HG02970 (cell line): ENCODE data around the gene REL.
"Not testable (repeated sequence)": the region's sequence is repeated elsewhere in the genome, so short reads cannot be mapped to it uniquely, and the experiment has no call there.

Experiments used
- ATAC-seq: cut with Tn5 transposase; IDR thresholded peaks from one replicate; pipeline ENCODE4 v1.9.1; 2021; ENCODE audit warnings: mild to moderate bottlenecking, moderate library complexity, moderate number of reproducible peaks; ENCODE audit not compliant: unreplicated experiment, low FRiP score

The REL gene

GRCh38 chr2:60867007-60867406, 14.4 kb upstream of the REL start:
- ATAC-seq, result no peak

GRCh38 chr2:60867848-60868247, 13.5 kb upstream of the REL start:
- no peak for ATAC-seq

GRCh38 chr2:60868589-60869273, 12.6 kb upstream of the REL start:
- ATAC-seq, result no peak

GRCh38 chr2:60872510-60872928, 8.9 kb upstream of the REL start:
- peak; percentile 48 for ATAC-seq

- ATAC-seq, result peak; percentile 65
These were observed 8.0 kb upstream of the REL start for GRCh38 chr2:60873381-60873780.

- ATAC-seq, result no peak
These were observed 5.9 kb upstream of the REL start for GRCh38 chr2:60875520-60875919.

DNA sequence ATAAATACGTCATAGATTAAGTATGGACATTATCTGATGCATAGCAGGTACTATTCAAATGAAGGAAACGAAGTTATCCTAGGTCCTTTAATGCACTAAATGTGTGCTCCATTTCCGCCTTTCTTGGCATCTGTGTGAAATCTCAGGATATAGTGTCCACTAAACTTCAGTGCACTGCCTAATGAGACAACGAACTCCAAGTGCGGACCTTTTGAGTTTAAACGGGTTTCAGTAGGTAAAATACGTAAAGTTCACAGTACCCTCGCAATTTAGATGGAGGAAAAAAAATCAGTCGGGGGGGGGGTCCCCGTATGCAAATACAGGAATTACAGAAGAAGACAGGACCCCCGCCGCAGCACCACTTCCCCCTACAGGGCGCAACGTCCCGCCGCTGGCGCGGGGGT, 729 bp upstream of the REL start:
- no peak for ATAC-seq

DNA sequence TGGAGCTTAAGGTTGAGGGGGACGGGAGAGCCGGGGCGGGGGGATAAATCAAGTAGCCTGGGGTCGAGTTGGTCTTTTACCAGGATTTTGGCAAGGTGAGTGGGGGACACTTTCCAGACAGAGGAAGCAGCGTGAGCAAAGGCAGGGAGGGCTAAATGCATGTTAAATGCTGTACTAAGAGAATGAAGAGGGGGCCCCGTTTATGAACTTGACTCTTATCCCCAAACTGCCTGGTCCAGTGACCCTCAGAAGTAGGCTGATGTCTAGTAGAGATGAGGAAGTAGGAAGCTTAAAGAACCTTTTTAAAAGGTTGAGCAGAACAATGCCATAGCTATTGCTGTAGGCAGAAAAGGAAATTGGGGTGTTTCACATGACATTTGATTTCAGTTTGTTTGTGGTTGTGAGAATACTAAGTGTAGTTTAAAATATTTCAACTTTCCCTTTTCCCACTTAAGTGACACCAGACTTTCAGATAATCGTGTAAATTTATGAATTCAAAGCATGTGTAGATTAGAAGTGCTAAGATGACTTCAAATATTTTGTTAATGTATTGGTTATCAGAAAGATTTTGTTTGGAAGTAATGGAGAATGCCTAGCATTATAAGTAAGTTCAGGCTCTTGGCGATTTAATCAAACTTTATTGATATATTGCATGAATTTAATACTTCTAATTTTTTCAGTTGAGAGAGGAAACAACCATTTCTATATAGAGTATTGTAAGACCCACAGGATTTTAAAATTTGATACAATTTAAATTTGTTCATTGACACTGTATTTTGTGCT, 1.8 kb downstream of the REL start:
- ATAC-seq, result no peak

DNA sequence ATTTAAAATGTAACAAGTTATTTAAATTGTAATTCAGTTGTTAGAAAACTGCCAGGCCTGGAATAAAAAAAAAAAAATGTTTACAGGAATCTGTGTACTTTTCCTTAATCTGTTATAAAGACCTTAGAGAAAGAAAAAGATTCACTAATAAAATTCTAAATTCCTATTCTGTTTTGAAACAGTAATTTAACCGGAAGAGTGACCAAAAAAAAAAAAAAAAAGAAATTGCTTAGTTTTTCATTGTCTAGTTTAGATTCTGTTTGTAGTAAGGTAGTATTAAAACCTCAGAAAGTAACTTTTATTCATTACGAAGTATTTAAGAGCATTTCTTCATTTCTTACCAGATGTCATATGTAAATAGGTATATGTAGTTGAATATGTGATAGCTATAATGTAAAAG, 2.5 kb downstream of the REL start:
- ATAC-seq, result no peak

DNA sequence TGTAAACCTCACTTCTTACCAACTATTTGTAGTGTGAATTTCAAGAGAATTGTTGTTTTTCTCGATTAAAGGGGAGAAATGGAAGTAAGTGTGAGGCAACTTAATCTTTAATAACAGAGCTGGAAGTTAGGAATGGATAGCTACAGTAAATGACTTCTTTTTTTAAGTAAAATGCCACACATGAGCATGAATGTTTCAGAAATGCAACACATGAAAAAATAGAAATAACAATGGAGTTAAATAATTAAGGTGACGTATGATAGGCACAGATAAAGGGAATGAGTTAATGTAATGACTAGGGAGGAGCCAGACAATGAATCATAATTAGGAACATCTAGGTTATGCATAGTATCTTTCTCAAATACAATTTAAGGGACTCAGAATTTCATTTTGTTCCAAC, 3.4 kb downstream of the REL start:
- no peak for ATAC-seq

DNA sequence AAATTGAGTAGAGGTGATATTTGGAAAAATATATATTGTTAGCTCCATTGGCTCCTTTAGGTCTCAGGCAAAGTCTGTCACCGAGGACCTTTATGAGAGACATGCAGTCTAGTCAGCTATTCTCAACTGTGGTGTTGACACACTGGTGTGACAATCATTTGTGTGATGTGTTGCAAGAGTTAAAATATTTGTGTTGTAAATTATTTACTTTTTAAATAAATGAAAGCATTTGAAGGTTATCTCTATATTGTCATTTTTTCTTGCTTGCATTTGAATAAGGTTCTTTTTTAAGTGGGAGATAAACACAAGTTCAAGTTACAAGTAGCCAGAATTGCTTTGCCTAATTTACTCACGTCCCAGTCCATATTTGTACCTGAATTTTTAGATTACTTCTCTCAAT, 4.3 kb downstream of the REL start:
- ATAC-seq, result no peak

DNA sequence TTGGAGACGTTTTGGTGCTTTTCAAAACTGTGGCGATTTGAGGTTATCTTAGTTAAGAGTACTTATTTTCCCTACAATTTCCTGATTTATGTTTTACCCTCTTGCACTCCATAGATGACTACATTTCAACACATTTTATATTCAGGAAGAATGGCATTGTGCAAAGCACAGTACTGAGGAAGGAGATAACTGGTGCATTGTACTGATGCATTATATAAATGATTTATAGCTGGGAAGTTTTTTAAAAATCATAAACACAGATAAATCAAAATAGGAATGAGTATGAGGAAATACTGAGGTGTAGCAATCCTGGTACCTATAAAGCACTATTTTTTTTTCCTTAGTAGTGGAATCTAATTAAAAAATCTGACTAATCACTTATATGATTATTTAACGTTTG, 5.6 kb downstream of the REL start:
- ATAC-seq, result no peak

- no peak for ATAC-seq
These were observed 7.5 kb downstream of the REL start for GRCh38 chr2:60888853-60889252.

- not testable (repeated sequence) for ATAC-seq
These were observed 8.4 kb downstream of the REL start for GRCh38 chr2:60889581-60890392.

- no peak for ATAC-seq
These were observed 9.0 kb downstream of the REL start for GRCh38 chr2:60890393-60890707.

DNA sequence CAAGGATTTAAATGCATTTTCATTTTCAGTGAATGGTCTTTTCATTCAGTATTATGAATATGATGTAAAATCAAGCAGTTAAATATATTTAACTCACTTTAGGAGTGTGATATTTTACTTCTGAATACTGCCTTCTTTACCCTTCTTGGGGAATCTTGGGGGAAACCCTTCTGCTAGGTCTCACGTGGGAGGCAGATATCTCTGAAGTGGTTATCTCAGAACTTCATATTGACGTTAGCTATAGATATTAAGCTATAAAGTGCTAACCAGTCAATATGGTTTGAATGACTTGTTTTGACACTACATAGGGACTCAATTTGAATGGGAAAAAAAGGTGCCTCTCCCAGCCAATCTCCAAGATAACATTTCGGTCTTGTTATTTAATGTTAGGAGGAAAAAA, 9.8 kb downstream of the REL start:
- ATAC-seq, result no peak

DNA sequence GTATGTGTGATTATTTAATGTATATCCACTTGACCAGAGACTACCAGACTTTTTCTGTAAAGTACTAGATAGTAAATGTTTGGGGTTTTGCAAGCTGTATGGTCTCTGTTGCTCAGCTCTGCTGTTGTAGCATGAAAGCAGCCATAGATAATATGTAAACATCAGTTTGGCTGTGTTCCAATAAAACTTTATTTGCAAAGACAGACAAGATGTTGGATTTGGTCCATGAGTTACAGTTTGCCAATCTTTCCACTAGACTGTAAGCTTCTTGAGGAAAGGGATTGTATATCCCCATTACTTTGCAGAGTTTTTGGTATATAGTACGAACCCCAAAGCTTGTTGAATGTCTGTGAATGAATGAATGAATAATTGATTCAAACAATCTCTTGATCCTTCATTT, 17.2 kb downstream of the REL start:
- ATAC-seq, result no peak

DNA sequence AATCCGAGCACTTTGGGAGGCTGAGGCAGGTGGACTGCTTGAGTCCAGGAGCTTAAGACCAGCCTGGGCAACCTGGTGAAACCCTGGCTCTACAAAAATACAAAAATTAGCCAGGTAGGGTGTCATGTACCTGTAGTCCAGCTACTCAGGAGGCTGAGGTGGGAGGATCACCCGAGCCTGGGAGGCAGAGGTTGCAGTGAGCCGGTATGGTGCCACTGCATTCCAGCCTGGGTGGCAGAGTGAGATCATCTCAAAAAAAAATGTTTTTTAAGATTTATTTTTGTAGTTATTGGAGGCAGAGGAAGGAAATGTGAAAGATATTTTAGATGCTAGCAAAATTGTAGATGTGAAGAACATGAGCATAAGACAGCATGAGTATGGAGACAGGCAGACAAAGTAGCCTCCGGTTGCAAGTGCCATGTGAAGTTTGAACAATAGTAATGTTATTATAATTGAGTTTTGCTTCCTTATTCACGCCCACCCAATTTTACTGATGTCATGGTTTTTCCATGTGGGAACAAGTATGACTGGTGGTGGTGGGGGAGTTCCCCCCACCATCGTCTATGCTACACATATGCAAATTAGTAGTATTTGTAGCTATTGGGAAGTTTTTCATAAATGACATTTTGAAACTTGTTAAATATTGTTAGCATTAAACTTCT, 18.0 kb downstream of the REL start:
- no peak for ATAC-seq

- no peak for ATAC-seq
These were observed 18.5 kb downstream of the REL start for GRCh38 chr2:60899892-60900249.

- not testable (repeated sequence) for ATAC-seq
These were observed 19.9 kb downstream of the REL start for GRCh38 chr2:60901296-60901695.

DNA sequence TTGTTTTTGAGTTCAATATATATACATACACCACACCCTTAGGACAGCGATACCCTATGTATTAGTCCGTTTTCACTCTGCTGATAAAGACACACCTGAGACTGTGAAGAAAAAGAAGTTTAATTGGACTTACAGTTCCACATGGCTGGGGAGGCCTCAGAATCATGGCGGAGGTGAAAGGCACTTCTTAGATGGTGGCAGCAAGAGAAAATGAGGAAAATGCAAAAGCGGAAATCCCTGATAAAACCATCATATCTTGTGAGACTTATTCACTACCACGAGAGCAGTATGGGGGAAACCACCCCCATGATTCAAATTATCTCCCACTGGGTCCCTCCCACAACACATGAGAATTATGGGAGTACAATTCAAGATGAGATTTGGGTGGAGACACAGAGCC, 24.5 kb downstream of the REL start:
- not testable (repeated sequence) for ATAC-seq
